Dendritic cell treated with granulocyte-macrophage colony-stimulating factor and Interleukin-4, amounts not matched to agents 40 ng/mL and 50 ng/mL, for 4 days (primary cell): Measurements from ENCODE around the gene PFKFB3.

Experiments
- H3K27ac Mint-ChIP-seq: one replicate; pipeline ENCODE4 v1.8.0; 2022; ENCODE audit warnings: mild to moderate bottlenecking, mixed read lengths
- H3K27me3 Mint-ChIP-seq: one replicate; pipeline ENCODE4 v1.8.0; 2022; ENCODE audit warnings: mild to moderate bottlenecking, mixed read lengths
- H3K36me3 Mint-ChIP-seq: one replicate; pipeline ENCODE4 v1.8.0; 2022; ENCODE audit warnings: low read depth, mixed read lengths
- H3K4me1 Mint-ChIP-seq: one replicate; pipeline ENCODE4 v1.8.0; 2022; ENCODE audit warnings: low read depth, mixed read lengths
- H3K4me3 Mint-ChIP-seq: one replicate; pipeline ENCODE4 v1.8.0; 2022; ENCODE audit warnings: mild to moderate bottlenecking, moderate library complexity, mixed read lengths
- H3K9me3 Mint-ChIP-seq: one replicate; pipeline ENCODE4 v1.8.0; 2022; ENCODE audit warnings: mixed read lengths
- intact Hi-C: fragments of 100-400 bp; cut with micrococcal nuclease; formaldehyde crosslinking; loops from one replicate; pipeline ENCODE4 v1.15.0; 2022

PFKFB3 gene

DNA sequence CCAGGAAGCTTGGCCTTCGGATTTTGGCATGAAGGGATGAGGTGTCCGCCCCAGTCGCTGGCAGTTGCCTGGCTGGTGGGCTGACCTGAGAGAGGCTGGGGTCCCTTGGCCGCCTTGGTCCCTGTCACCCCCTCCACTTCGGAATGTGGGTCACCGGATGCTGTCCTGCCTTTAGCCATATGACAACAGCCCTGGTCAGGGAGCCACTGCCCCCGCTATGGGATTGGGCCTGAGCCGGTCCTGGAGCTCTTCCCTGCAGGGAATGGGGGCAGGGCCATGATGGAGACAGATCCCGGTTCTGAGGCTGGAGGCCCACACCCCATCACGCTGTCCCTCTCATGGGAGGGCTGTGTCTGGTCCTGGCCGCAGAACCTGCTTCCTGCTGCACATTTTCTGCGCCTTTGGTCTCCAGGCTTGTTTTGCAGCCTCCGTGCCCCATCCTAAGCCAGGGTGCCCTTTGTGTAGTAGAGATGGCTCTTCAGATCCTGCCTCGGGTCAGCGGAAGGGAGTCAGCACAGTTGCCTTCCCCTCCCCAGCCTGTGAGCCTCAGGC, 22.6 kb downstream of the PFKFB3 start:
- intact Hi-C loops, result no loop called here
- Mint-ChIP-seq H3K36me3 (peaks cover 100% of the 10 kb centered on the region), H3K9me3 (no peaks in the 10 kb centered on the region), H3K27ac (no peak overlapping the region), H3K4me3 (no peak overlapping the region), H3K4me1 (no peaks in the 10 kb centered on the region), H3K27me3 (no peaks in the 10 kb centered on the region)

DNA sequence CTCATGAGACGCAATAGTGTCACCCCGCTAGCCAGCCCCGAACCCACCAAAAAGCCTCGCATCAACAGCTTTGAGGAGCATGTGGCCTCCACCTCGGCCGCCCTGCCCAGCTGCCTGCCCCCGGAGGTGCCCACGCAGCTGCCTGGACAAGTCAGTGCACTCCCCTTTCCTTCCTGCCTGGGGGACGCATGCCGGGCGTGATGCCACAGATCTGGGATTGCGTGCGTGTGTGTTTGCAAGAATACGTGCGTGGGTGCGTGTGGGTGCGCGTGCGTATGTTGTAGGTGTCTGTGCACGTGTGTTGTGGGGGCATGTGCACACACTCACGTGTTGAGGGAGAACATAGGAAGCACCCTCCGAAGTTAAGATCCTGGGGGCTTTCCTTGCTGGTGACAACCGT, 23.5 kb downstream of the PFKFB3 start:
- intact Hi-C loops, result no loop called here
- Mint-ChIP-seq H3K27me3 (no peaks in the 10 kb centered on the region), H3K4me3 (no peak overlapping the region), H3K27ac (no peak overlapping the region), H3K9me3 (no peaks in the 10 kb centered on the region), H3K4me1 (no peaks in the 10 kb centered on the region), H3K36me3 (peaks cover 100% of the 10 kb centered on the region)

DNA sequence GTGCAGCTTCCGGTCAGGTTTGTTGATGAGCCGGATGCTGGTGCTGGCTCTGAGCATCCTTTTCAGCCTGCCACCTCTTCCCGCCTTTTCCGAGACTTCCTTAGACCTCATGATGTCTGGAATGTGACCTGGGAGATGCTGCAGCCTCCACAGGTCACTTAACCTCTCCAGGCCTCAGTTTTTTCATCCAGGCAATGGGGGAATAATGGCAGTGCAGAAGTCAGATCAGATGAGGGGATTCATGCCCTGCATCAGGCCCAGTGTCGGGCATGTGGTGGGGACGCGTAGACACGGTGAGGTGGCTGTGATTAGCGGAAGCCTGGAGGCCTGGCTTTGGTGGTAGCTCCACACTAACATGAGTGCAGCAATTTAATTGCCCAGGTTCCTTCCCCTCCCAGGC, 24.6 kb downstream of the PFKFB3 start:
- H3K9me3 Mint-ChIP-seq, result no peaks in the 10 kb centered on the region
- intact Hi-C loops, result no loop called here
- H3K36me3 Mint-ChIP-seq, result peaks cover 100% of the 10 kb centered on the region
- H3K4me1 Mint-ChIP-seq, result no peaks in the 10 kb centered on the region
- H3K27me3 Mint-ChIP-seq, result no peaks in the 10 kb centered on the region
- no peak overlapping the region for H3K4me3 Mint-ChIP-seq
- no peak overlapping the region for H3K27ac Mint-ChIP-seq

DNA sequence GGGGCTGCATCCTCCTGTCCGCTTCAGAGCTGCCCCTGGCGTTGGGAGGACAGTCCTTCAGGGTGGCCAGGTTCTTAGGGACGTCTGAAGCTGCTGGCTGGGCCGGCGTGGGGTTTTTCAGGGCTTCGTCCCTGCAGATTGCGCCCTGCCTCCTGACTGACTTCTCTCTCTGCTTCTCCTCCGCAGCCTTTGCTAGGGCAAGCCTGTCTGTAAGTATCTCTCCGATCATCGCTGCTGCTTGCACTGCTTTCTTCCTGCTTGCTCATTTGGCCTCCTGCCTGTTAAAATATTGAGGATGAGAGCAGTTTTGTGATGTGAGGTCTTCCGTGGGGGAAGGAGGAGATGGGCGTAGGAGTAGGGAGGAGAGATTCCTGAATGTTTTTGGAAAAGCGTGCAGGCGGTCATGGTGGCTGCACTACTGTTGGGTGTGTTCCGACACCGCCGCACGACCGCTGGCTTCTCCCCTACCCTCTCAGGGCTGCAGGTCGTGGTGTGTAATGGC, 25.3 kb downstream of the PFKFB3 start:
- Mint-ChIP-seq H3K36me3 (peaks cover 100% of the 10 kb centered on the region), H3K4me1 (no peaks in the 10 kb centered on the region), H3K9me3 (no peaks in the 10 kb centered on the region), H3K27ac (no peak overlapping the region), H3K27me3 (no peaks in the 10 kb centered on the region), H3K4me3 (no peak overlapping the region)
- intact Hi-C loops, result no loop called here

DNA sequence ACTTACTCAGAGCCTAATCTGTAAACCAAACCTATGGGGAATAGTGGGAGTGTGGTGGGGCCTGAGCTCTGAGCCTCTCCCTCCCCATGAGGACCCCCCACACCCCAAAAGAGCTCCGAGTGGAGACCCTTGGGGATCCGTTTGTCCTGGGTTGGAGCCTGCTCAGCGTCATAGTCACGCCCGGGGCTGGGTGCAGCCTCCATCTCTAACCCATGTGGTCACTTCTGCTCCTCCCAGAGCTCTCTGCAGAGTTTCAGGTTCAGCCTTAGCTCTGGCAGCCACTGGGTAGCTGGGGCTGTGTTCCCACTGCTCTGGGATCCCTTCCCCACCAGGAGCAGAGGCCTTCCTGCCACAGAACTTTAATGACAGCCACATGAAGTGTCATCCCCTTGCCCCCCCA, 25.9 kb downstream of the PFKFB3 start:
- Mint-ChIP-seq H3K27ac (no peak overlapping the region), H3K36me3 (peaks cover 100% of the 10 kb centered on the region), H3K9me3 (no peaks in the 10 kb centered on the region), H3K4me1 (no peaks in the 10 kb centered on the region), H3K4me3 (no peak overlapping the region), H3K27me3 (no peaks in the 10 kb centered on the region)
- intact Hi-C loops, result no loop called here

DNA sequence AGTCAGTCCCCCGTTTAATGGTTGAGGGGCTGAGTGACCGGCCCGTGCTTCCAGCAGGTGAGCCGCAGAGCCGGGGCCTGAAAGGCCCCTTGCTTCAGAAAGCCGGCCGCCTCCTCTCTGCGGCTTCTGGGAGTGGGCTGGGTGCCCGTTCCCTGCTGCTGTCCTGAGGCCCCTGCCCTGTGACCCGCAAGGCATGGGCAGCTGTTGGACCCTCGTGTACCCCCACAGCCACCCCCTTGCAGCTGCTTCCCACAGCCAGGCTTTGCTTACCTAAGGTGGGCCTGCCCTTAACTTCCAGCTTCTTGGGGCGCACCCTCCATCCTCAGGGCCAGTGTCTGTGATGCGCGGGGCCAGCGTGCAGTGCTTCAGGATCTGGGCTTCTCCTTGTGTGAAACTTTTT, 26.6 kb downstream of the PFKFB3 start:
- Mint-ChIP-seq H3K4me3 (no peak overlapping the region), H3K9me3 (no peaks in the 10 kb centered on the region), H3K36me3 (peaks cover 100% of the 10 kb centered on the region), H3K27me3 (no peaks in the 10 kb centered on the region), H3K4me1 (no peaks in the 10 kb centered on the region), H3K27ac (no peak overlapping the region)
- intact Hi-C loops, result no loop called here

DNA sequence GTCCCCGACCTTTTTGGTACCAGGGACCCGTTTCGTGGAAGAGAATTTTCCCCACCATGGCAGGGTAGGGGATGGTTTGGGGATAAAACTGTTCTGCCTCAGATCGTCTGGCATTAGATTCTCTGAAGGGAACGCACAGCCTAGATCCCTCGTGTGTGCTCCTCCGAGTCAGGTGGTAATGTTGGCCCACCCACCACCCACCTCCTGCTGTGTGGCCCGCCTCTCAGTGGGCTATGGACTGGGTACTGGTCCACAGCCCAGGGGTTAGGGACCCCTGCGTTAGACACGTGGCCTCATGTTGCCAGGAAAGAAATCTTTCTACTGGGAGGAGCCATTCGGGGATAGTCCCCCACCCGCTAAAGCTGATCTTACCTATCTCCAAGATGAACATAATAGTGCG, 27.0 kb downstream of the PFKFB3 start:
- Mint-ChIP-seq H3K27ac (no peak overlapping the region), H3K9me3 (no peaks in the 10 kb centered on the region), H3K4me1 (no peaks in the 10 kb centered on the region), H3K36me3 (peaks cover 100% of the 10 kb centered on the region), H3K4me3 (no peak overlapping the region), H3K27me3 (no peaks in the 10 kb centered on the region)
- intact Hi-C loops, result no loop called here

DNA sequence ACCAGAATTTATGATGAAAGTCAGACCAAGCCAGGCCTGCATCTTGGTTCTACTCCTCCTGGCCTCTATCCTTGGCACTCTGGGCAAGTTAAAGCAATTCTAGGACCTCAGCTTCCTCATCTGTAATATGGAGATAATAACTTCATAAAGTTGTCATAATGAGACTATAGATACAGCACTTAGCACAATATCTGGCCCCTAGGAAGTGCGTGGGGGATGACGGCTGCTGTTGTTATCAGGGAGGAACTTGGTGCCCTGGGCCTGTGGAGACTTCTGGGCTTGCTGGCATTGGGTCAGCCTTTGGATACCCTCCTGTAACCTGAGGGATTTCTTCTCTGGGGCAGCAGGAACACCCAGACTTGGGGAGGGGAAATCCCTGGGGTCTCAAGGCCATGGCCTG, 27.6 kb downstream of the PFKFB3 start:
- peaks cover 100% of the 10 kb centered on the region for H3K36me3 Mint-ChIP-seq
- H3K27me3 Mint-ChIP-seq, result no peaks in the 10 kb centered on the region
- H3K4me3 Mint-ChIP-seq, result no peak overlapping the region
- H3K27ac Mint-ChIP-seq, result no peak overlapping the region
- intact Hi-C loops, result no loop called here
- no peaks in the 10 kb centered on the region for H3K9me3 Mint-ChIP-seq
- no peaks in the 10 kb centered on the region for H3K4me1 Mint-ChIP-seq

DNA sequence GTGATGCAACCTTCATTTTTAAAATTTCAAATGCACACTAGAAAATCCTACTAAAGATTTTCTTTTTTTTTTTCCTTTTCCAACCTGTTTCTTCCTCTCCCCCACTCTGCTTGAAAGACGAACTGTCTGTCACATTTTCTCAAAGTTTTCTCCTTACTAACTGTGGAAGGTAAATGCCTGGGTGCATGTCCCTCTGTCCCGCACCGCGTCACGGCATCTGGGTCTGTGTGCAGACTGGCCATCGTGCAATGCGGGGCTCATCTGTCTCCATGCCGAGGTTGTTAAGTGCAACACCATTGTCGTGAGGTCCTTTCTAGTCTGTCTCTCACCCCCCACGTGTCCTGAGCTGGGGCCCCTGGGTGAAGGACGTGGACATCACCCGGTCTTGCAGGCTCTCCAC, 28.4 kb downstream of the PFKFB3 start:
- peaks cover 100% of the 10 kb centered on the region for H3K36me3 Mint-ChIP-seq
- no peaks in the 10 kb centered on the region for H3K27me3 Mint-ChIP-seq
- H3K4me3 Mint-ChIP-seq, result no peak overlapping the region
- H3K4me1 Mint-ChIP-seq, result no peaks in the 10 kb centered on the region
- no peaks in the 10 kb centered on the region for H3K9me3 Mint-ChIP-seq
- no peak overlapping the region for H3K27ac Mint-ChIP-seq
- intact Hi-C loops, result no loop called here

DNA sequence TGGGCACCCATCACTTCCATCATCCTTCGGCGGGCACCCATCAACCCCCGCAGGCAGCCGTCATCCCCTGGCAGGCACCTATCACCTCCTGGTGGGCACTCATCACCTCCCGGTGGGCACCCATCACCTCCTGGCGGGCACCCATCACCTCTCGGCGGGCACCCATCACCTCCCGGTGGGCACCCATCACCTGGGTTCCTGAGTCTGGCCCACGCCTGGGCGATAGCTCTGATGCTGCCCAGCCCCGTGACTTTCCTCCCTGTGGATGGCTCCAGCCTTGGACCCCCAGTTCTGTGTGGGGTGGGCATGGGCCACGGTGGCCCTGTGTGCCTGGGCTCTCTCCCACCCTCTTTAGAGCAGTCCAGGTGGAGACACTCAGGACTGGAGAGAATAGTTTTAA, 29.0 kb downstream of the PFKFB3 start:
- H3K4me1 Mint-ChIP-seq, result no peaks in the 10 kb centered on the region
- H3K9me3 Mint-ChIP-seq, result no peaks in the 10 kb centered on the region
- no peak overlapping the region for H3K27ac Mint-ChIP-seq
- H3K27me3 Mint-ChIP-seq, result no peaks in the 10 kb centered on the region
- intact Hi-C loops, result no loop called here
- peaks cover 100% of the 10 kb centered on the region for H3K36me3 Mint-ChIP-seq
- no peak overlapping the region for H3K4me3 Mint-ChIP-seq

DNA sequence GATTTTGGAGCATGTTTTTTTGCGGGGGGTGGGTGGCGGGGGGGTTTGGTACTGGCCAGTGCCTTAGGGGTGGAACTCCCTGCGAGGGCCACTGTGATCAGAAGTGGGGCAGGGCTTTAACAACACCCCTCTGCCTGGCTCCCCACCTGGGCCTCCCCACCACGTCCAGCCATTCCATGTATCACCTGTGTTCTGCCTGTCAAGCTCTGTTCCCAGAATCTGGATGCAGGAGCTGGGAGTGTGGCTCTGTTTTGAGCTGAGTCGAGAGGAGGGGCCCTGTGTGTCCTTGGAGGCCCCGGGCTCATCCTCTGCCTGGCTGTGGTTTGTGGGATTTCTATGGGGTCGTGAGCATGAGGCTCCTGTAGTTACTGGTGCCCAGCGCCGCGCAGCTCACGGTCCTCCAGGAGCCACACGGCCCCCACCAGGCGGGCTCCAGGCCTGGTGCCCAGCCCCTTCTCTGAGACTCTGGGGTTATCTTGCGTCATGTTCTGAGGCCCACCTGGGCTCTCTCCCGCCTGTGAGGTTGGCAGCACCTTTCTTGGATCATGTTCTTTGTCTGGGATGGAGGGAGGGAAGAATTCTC, 29.6 kb downstream of the PFKFB3 start:
- no peaks in the 10 kb centered on the region for H3K27me3 Mint-ChIP-seq
- no peak overlapping the region for H3K27ac Mint-ChIP-seq
- intact Hi-C loops, result no loop called here
- no peak overlapping the region for H3K4me3 Mint-ChIP-seq
- H3K9me3 Mint-ChIP-seq, result no peaks in the 10 kb centered on the region
- peaks cover 100% of the 10 kb centered on the region for H3K36me3 Mint-ChIP-seq
- H3K4me1 Mint-ChIP-seq, result no peaks in the 10 kb centered on the region

DNA sequence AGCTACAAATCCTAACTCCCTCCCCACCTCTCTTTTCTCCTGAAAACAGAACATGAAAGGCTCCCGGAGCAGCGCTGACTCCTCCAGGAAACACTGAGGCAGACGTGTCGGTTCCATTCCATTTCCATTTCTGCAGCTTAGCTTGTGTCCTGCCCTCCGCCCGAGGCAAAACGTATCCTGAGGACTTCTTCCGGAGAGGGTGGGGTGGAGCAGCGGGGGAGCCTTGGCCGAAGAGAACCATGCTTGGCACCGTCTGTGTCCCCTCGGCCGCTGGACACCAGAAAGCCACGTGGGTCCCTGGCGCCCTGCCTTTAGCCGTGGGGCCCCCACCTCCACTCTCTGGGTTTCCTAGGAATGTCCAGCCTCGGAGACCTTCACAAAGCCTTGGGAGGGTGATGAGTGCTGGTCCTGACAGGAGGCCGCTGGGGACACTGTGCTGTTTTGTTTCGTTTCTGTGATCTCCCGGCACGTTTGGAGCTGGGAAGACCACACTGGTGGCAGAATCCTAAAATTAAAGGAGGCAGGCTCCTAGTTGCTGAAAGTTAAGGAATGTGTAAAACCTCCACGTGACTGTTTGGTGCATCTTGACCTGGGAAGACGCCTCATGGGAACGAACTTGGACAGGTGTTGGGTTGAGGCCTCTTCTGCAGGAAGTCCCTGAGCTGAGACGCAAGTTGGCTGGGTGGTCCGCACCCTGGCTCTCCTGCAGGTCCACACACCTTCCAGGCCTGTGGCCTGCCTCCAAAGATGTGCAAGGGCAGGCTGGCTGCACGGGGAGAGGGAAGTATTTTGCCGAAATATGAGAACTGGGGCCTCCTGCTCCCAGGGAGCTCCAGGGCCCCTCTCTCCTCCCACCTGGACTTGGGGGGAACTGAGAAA, 30.4 kb downstream of the PFKFB3 start:
- Mint-ChIP-seq H3K4me3 (no peak overlapping the region), H3K27ac (no peak overlapping the region), H3K27me3 (no peaks in the 10 kb centered on the region), H3K36me3 (peaks cover 93% of the 10 kb centered on the region), H3K9me3 (no peaks in the 10 kb centered on the region), H3K4me1 (no peaks in the 10 kb centered on the region)
- intact Hi-C loops, result no loop called here

DNA sequence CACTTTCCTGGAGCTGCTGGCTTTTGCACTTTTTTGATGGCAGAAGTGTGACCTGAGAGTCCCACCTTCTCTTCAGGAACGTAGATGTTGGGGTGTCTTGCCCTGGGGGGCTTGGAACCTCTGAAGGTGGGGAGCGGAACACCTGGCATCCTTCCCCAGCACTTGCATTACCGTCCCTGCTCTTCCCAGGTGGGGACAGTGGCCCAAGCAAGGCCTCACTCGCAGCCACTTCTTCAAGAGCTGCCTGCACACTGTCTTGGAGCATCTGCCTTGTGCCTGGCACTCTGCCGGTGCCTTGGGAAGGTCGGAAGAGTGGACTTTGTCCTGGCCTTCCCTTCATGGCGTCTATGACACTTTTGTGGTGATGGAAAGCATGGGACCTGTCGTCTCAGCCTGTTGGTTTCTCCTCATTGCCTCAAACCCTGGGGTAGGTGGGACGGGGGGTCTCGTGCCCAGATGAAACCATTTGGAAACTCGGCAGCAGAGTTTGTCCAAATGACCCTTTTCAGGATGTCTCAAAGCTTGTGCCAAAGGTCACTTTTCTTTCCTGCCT, 31.1 kb downstream of the PFKFB3 start:
- no peaks in the 10 kb centered on the region for H3K9me3 Mint-ChIP-seq
- intact Hi-C loops, result no loop called here
- H3K27ac Mint-ChIP-seq, result no peak overlapping the region
- no peaks in the 10 kb centered on the region for H3K27me3 Mint-ChIP-seq
- H3K4me1 Mint-ChIP-seq, result peaks cover 2% of the 10 kb centered on the region
- peaks cover 86% of the 10 kb centered on the region for H3K36me3 Mint-ChIP-seq
- no peak overlapping the region for H3K4me3 Mint-ChIP-seq

DNA sequence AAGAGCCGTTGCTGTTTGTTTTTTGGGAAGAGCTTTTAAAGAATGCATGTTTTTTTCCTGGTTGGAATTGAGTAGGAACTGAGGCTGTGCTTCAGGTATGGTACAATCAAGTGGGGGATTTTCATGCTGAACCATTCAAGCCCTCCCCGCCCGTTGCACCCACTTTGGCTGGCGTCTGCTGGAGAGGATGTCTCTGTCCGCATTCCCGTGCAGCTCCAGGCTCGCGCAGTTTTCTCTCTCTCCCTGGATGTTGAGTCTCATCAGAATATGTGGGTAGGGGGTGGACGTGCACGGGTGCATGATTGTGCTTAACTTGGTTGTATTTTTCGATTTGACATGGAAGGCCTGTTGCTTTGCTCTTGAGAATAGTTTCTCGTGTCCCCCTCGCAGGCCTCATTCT, 31.6 kb downstream of the PFKFB3 start:
- no peaks in the 10 kb centered on the region for H3K27me3 Mint-ChIP-seq
- peaks cover 80% of the 10 kb centered on the region for H3K36me3 Mint-ChIP-seq
- intact Hi-C loops, result no loop called here
- H3K27ac Mint-ChIP-seq, result no peak overlapping the region
- peaks cover 7% of the 10 kb centered on the region for H3K4me1 Mint-ChIP-seq
- H3K4me3 Mint-ChIP-seq, result no peak overlapping the region
- no peaks in the 10 kb centered on the region for H3K9me3 Mint-ChIP-seq
